Pericardium fibroblast (primary cell): ENCODE results near the gene LRRIQ3. TPM values are rescaled to one million over a fixed set of nuclear protein-coding genes. Genes with fewer than 3 reads are reported as not detected.

Experiments
- total RNA-seq: library from RNA; depleted of rRNA; stranded (reverse); fragments of >200 nt; gene quantifications from 2 replicates; pipeline ENCODE4 v1.2.3, GENCODE V29; 2015

Gene LRRIQ3
- 0.12 and 1.9 TPM in 2 replicates for total RNA-seq

GRCh38 chr1:74197657-74198552, at the start of gene LRRIQ3, which contains the start of gene FPGT:
TSS of gene LRRIQ3 (minus strand) at chr1:74198176. CDS start at chr1:74183684, 14,492 bp downstream.
TSS of gene FPGT (plus strand) at chr1:74198242. CDS start at chr1:74198279, 37 bp downstream.

GRCh38 chr1:74235153-74235552, 37.2 kb upstream of the LRRIQ3 start, which contains the start of gene TNNI3K:
TSS of gene TNNI3K (plus strand) at chr1:74235387. CDS start at chr1:74235452, 65 bp downstream.

Other genes starting within 250 kb of the LRRIQ3 start
- 5.6 and 12.2 TPM in 2 replicates for gene FPGT, start 66 bp upstream of the LRRIQ3 start, total RNA-seq
- gene TNNI3K, start 37.2 kb upstream of the LRRIQ3 start, total RNA-seq = not detected in 2 replicates